ENCODE results near the gene TMEM267. TPM values are rescaled to one million over a fixed set of nuclear protein-coding genes. Genes with fewer than 3 reads are reported as not detected.
"Not testable (repeated sequence)": the region's sequence is repeated elsewhere in the genome, so short reads cannot be mapped to it uniquely, and the experiment has no call there.

TMEM267 gene
- total RNA-seq, 2 experiments from 2014 or later = 13.9 to 17.8 TPM

GRCh38 chr5:43461066-43461465 is 22.6 kb downstream of the TMEM267 start:
- Histone ChIP-seq H3K4me1 (ENCODE audit: insufficient read depth, low read length, poor library complexity, severe bottlenecking) (no peaks in the 10 kb centered on the region), H3K79me2 (ENCODE audit: insufficient read depth, low read depth, low read length) (0 out of 2 replicates have a peak, but pooled peaks cover 6% of the 10 kb centered on the region), H4K20me1 (ENCODE audit: insufficient read depth, low read length) (no peaks in the 10 kb centered on the region), H3K4me2 (ENCODE audit: low read length) (no peak overlapping the region), H3K36me3 (ENCODE audit: insufficient read depth, low read length) (peaks cover 44% of the 10 kb centered on the region), H3K9me2 (ENCODE audit: insufficient read depth, low read length) (no peaks in the 10 kb centered on the region), H3K27ac (ENCODE audit: low read depth, low read length, poor library complexity, severe bottlenecking) (no peak overlapping the region), H3K9me3 (ENCODE audit: low read length) (peaks cover 27% of the 10 kb centered on the region; the same call in 1 of the 2 replicates), H3K4me3 (ENCODE audit: low read depth, low read length, poor library complexity, severe bottlenecking) (no peak overlapping the region), H2AFZ (ENCODE audit: low read length) (no peak overlapping the region)
- POLR2A ChIA-PET = interaction anchor here (0.7 kb wide), 1 partner anchor 11 kb away, joined by 3 read pairs; no protein-coding TSS in a partner anchor
- BruUV-seq (replicated peaks) = no TSS peak
- intact Hi-C loops (cut with micrococcal nuclease; ENCODE audit: unreplicated experiment) = no loop called here
- no peak for DNase-seq (ENCODE audit: low spot score)
- CTCF ChIA-PET (ENCODE audit: unreplicated experiment) = no interaction called here
- TF ChIP-seq EZH2phosphoT487 (IDR thresholded peaks at IDR 0.05; ENCODE audit: borderline replicate concordance, low read depth, low read length) = no peak
- no peak for TF ChIP-seq CTCF (conservative IDR thresholded peaks at IDR 0.05; ENCODE audit: low read length)

- Histone ChIP-seq H2AFZ (ENCODE audit: low read length) (no peak overlapping the region), H3K9me2 (ENCODE audit: insufficient read depth, low read length) (no peaks in the 10 kb centered on the region), H3K4me2 (ENCODE audit: low read length) (no peak overlapping the region), H3K4me3 (ENCODE audit: low read depth, low read length, poor library complexity, severe bottlenecking) (no peak overlapping the region), H3K27ac (ENCODE audit: low read depth, low read length, poor library complexity, severe bottlenecking) (no peak overlapping the region), H3K36me3 (ENCODE audit: insufficient read depth, low read length) (peaks cover 39% of the 10 kb centered on the region), H3K79me2 (ENCODE audit: insufficient read depth, low read depth, low read length) (no peaks in the 10 kb centered on the region), H3K4me1 (ENCODE audit: insufficient read depth, low read length, poor library complexity, severe bottlenecking) (no peaks in the 10 kb centered on the region), H4K20me1 (ENCODE audit: insufficient read depth, low read length) (no peaks in the 10 kb centered on the region), H3K9me3 (ENCODE audit: low read length) (peaks cover 26% of the 10 kb centered on the region; the same call in 1 of the 2 replicates)
- intact Hi-C loops (cut with micrococcal nuclease; ENCODE audit: unreplicated experiment) = no loop called here
- TF ChIP-seq EZH2phosphoT487 (IDR thresholded peaks at IDR 0.05; ENCODE audit: borderline replicate concordance, low read depth, low read length) (no peak), CTCF (conservative IDR thresholded peaks at IDR 0.05; ENCODE audit: low read length) (no peak)
- ChIA-PET CTCF (ENCODE audit: unreplicated experiment) (no interaction called here), POLR2A (interaction anchor here (1.0 to 1.4 kb wide), 2 partner anchors 23 to 157 kb away, joined by 3 read pairs; no protein-coding TSS in a partner anchor)
- no peak for DNase-seq (ENCODE audit: low spot score)
- no TSS peak for BruUV-seq (replicated peaks)
These were observed 27.1 kb downstream of the TMEM267 start for GRCh38 chr5:43456556-43456955.

- H3K9me3 ChIP-seq (ENCODE audit: low read length); H3K4me3 ChIP-seq (ENCODE audit: low read depth, low read length, poor library complexity, severe bottlenecking); H4K20me1 ChIP-seq (ENCODE audit: insufficient read depth, low read length); BruUV-seq (replicated peaks); H3K79me2 ChIP-seq (ENCODE audit: insufficient read depth, low read depth, low read length); H3K4me1 ChIP-seq (ENCODE audit: insufficient read depth, low read length, poor library complexity, severe bottlenecking); H3K9me2 ChIP-seq (ENCODE audit: insufficient read depth, low read length); intact Hi-C loops (cut with micrococcal nuclease; ENCODE audit: unreplicated experiment); POLR2A ChIA-PET; H3K27ac ChIP-seq (ENCODE audit: low read depth, low read length, poor library complexity, severe bottlenecking); H2AFZ ChIP-seq (ENCODE audit: low read length); CTCF ChIA-PET (ENCODE audit: unreplicated experiment); H3K4me2 ChIP-seq (ENCODE audit: low read length); DNase-seq (ENCODE audit: low spot score): not testable (repeated sequence)
- peaks cover 29% of the 10 kb centered on the region for H3K36me3 ChIP-seq (ENCODE audit: insufficient read depth, low read length)
These were observed 42.1 kb downstream of the TMEM267 start for GRCh38 chr5:43441575-43441974.
